GM19240 (cell line): Measurements from ENCODE around the gene KCNK17.
A peak's percentile ranks its signal among the peaks of the same experiment; 100 is the strongest.
"Not testable (repeated sequence)": the region's sequence is repeated elsewhere in the genome, so short reads cannot be mapped to it uniquely, and the experiment has no call there.

Experiments used
- DNase-seq: peaks from one replicate; pipeline ENCODE4 v3.0.0; 2011; ENCODE audit warnings: low spot score; ENCODE audit not compliant: insufficient read length

KCNK17 gene

GRCh38 chr6:39302669-39303424 lies 11.4 kb downstream of the KCNK17 start:
- peak; percentile 95 for DNase-seq

DNA sequence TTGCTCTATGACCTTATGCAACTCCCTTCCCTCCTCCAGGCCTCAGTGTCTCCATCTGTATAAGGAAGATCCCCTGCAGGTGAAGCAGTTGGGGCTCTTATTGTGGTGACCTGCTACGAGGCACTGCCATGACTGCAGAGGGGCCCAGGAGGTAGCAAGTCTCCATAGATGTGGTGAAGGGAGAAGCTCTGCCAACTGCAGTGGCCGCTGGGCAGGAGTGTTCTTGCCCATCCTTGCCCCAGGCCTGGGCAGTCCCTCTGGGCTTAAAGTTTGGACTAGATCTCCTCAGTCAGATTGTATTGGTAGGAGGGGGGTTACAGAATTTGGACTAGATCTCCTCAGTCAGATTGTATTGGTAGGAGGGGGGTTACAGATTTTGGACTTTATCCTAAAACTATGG lies 12.2 kb downstream of the KCNK17 start:
- DNase-seq = no peak

GRCh38 chr6:39301606-39302005 lies 12.6 kb downstream of the KCNK17 start:
- DNase-seq = no peak

DNA sequence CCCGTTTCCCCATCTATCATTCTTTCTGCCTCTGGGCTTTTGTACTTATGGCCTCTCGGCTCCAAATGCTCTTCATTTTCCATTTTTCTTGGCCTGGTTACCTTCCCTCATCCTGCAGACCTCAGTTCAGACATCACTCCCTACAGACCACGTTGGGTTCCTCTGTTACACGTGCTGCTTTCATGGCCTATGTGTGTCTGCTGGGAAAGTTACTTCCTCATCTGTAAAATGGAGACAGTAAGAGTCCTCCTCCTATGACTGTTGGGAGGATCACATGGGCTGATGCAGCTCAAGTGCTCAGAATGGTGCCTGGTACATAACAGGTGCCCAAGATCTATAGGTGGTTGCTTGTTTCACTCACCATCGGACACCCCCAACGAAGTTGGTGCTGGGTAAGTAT lies 13.5 kb downstream of the KCNK17 start:
- no peak for DNase-seq

DNA sequence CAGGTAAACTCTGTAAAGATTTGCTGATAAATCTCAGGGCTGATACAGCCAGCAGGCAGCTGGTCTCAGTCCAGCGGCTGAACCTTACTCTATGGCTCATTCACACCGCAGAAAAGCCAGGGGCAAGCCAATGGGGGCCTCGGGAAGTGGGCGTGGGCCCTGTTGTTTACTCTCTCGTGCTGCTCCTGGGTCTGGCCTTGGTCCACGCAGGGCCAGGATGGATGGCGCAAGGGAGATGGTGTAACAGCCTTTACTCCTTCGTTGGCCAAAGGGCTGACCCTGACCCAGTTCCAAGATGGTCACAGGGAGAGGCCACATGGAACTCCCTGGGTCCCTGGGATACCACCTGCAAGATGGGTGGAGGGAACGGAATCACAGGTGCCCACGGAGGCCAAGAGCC lies 16.2 kb downstream of the KCNK17 start:
- no peak for DNase-seq

DNA sequence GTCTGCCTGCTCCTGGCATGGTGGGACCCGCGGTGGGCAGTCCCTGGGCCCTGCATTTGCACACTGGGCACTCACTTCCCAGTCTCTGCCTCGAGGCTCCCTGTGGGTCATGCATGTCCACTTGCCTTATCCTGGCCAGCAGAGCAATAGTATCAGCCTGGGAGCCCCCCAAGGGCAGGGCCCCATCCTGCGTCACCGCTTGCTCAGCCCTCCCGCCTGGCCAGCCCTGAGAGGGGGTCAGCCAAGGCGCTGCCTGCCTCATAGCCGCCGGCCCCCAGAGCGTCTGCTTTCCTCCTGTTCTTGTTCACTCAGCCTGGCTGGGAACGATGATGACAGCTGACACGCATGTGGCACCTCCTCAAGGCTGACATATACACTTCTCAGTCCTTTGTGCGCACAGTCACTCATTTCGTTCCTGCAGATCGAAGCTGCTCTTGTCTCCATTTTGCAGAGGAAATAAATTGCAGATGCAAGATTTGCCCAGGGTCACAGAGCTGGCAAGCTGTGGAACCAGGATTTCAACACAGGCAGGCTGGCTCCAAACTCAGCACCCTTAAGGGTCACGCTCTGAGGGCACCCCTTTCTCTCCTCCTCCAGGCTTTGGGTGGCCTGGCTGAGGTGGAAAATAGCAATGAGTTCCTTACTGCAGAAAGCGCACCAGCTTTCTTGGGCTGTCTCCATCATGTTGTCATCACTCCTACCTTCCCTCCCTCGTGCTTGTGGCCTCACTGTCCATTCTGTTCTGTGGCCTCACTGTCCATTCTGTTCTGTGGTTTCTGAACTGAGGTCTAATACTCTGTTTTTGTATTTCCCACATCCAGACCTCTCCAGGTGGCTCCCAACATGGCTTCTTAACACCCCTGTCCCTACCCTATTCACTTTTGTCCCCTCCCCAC lies 17.2 kb downstream of the KCNK17 start:
- no peak for DNase-seq

- DNase-seq = no peak
These were observed 18.6 kb downstream of the KCNK17 start for GRCh38 chr6:39295611-39296011.

GRCh38 chr6:39294899-39295298 lies 19.3 kb downstream of the KCNK17 start:
- no peak for DNase-seq

DNA sequence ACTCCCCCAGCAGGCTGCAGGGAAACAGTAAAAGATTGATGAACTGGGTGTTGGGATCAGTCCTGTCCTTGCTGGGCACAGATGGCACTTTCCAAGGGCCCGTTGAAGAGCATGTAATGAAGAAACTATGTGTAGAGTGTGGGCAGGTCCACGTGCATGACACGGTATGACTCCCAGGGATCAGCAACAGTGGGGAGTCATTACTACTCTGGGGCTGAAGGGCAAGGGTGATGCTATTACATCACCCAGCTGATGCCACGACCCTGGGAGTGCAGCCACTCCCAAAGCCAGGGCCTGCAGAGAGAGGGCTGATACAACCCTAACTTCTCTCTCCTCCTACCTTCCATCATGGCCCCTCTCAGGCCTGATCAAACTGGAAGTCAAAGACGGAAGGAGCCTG lies 20.1 kb downstream of the KCNK17 start:
- DNase-seq = no peak

DNA sequence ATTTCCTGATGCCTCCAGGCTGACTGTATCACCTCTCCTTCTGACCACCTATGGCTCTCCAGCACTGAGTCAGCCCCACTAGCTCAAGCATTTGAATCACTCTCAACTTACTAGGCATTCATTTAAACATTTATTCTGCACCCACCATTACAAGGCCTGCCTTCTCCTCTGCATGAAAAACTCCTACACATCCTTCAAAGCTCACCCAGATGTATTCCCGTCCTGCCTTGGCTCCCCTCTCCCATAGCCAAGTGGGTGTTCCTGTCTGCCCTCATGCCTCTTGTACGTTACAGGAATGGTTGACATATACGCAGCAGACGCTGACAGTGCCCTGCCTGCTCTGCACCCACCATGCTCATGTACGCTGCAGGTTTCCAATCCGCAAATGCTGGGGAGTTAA lies 21.6 kb downstream of the KCNK17 start:
- DNase-seq = no peak

DNA sequence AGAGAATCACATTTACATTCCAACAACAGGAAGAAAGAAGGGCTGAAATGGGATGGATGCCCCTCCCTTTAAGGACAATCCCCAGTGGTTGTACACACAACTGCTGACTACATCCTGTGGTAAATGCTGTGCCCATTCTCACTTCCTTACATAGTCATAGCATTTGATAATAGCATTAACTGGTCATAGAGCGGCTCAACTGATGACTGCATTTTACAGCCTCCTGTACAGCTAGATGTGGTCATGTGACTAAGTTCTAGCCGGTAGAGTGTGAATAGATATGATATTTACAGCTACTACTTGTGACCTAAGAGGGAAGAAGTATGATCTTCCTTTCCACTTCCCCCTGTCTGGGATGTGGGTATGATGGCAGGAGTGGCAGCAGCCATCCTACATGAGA lies 24.7 kb downstream of the KCNK17 start:
- no peak for DNase-seq

DNA sequence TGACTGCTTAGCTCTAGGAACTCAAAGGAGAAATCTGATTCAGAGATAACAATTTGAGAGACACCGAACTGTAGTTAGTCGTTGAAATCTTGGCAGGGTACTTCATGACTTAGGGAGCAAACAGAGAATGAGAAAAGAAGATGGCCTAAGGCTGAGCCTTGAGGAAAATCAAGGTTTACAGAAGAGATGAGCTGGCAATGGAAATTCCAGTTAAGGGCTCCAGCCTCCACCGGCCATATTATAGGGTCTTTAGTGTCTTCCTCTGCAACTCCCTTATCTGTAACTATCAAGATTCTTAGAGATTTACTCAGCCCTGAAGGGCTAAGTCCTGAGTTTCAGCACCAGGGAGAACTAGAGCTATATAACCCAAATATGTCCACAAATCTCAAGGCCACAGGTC lies 26.6 kb downstream of the KCNK17 start:
- no peak for DNase-seq

GRCh38 chr6:39286596-39286995 lies 27.6 kb downstream of the KCNK17 start:
- not testable (repeated sequence) for DNase-seq

DNA sequence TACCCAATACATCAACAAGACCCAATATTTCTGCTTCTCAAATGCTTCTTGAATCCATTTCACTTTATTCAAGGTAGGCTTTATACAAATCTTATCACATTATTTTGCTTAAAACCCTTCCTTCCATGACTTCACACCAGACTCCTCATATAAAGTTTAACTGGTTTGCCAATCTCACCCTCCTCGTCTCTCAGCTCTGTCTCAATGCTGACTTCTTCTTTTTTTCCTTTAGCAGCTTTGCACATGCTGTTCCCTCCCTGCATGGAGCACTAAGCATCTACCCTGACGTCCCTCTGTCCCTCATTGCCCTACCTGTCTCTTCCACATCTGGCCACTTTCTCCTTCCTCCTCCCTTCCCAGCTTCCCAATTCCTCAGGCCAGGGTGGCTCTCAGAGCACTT lies 31.4 kb downstream of the KCNK17 start:
- DNase-seq = no peak

- no peak for DNase-seq
These were observed 32.8 kb downstream of the KCNK17 start for GRCh38 chr6:39281312-39281980.

GRCh38 chr6:39280247-39280731 lies 33.9 kb downstream of the KCNK17 start:
- no peak for DNase-seq

GRCh38 chr6:39279539-39279938 lies 34.7 kb downstream of the KCNK17 start:
- DNase-seq = no peak

DNA sequence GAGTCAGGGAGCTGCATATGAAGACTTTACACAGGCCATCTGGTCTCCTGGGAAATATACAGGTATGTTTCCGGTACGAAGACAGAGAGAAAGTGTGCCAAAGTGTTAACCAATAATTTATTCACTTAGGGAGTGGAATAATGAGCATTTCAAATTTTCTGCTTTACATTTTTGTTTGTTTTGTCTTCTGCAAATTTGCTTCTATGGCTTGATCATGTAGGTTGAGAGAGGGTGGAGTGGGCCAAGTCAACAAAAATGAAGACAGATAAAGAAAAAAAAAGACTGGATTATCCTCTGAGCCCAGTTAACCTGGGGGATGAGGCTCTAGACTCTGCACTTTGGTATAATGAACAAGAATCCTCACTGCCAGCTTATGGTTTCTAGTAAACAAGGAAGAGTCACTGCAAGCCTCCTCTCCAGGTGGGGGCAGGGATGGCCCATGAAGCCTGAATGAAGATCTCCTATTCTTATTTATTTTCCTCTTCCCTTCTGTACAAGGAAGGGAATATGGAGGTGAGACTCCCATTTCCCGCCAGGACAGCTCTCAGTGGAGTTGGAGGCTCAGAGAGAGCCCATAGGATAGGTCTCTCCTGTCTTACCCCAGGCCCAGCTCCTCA lies 37.7 kb downstream of the KCNK17 start:
- no peak for DNase-seq

DNA sequence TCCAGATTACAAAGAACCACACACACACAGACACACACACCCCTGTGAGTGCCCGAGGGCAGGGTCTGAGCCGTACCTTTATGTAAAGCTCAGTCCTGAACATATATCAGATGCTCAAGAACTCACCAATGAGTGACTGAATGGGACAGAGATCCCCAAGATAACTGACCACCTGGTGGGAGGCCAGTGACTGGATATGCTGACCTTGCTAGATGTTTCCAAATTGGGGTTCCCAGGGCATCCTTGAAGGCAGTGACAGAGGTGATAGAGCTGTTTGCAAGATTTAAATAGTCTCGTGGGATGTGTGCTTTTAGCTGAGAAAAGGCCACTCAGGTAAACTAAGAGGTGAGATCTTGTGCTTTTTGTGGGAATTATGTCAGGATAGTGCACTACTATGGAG lies 39.3 kb downstream of the KCNK17 start:
- no peak for DNase-seq

DNA sequence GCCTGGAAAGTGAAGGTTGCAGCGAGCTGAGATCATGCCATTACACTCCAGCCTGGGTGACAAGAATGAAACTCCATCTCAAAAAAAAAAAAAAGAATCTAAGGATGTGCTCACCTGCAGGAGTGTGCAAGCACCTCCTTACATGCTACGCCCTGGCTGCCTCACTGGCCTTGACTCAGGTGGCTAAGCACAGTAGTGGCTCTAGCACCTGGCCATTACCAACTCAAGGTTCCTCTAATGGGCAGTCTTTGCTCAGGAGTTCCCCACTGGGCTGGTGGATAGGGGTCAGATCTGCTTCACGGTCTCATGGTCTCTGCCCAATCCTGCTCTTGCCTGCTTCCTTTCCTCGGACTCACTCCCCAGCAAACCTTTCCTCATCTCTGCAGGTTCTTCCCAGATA lies 39.7 kb downstream of the KCNK17 start:
- DNase-seq = no peak

- no peak for DNase-seq
These were observed 40.8 kb downstream of the KCNK17 start for GRCh38 chr6:39273406-39273821.

DNA sequence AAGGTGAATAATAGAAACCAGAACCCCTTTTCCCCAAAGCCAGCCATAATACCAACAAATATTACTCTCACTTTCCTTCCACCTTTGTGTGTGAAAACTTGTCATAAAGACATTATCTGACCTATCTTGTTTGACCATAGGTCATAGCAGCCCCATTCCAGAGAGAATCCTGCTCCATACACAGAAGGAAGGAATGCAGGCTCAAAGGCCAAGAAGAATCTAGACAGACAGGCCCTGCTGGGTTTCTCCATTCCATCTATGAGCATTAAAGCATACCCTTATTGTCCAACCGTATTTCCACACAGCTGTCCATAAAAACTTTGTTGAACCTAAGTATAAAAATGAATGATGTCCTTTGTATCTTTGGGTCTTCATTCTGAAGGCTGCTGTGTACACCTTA lies 44.3 kb downstream of the KCNK17 start:
- no peak for DNase-seq
